NCI-H345 treated with DMSO at 0.1 percent for 48 hours (cell line): ENCODE data around the gene PHLDA1.
"Not testable (repeated sequence)": the region's sequence is repeated elsewhere in the genome, so short reads cannot be mapped to it uniquely, and the experiment has no call there.

Source experiments
- DNase-seq: peaks from one replicate; lab custom pipeline; 2025; ENCODE audit not compliant: unreplicated experiment; lab: John Stamatoyannopoulos, UW

Gene PHLDA1

DNA sequence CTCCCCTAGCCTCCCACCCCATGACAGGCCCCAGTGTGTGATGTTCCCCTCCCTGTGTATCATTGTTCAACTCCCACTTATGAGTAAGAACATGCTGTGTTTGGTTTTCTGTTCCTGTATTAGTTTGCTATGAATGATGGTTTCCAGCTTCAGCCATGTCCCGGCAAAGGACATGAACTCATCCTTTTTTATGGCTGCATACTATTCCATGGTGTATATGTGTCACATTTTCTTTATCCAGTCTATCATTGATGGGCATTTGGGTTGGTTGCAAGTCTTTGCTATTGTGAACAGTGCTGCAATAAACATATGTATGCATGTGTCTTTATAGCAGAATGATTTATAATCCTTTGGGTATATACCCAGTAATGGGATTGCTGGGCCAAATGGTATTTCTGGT is 43.9 kb downstream of the PHLDA1 start:
- not testable (repeated sequence) for DNase-seq

DNA sequence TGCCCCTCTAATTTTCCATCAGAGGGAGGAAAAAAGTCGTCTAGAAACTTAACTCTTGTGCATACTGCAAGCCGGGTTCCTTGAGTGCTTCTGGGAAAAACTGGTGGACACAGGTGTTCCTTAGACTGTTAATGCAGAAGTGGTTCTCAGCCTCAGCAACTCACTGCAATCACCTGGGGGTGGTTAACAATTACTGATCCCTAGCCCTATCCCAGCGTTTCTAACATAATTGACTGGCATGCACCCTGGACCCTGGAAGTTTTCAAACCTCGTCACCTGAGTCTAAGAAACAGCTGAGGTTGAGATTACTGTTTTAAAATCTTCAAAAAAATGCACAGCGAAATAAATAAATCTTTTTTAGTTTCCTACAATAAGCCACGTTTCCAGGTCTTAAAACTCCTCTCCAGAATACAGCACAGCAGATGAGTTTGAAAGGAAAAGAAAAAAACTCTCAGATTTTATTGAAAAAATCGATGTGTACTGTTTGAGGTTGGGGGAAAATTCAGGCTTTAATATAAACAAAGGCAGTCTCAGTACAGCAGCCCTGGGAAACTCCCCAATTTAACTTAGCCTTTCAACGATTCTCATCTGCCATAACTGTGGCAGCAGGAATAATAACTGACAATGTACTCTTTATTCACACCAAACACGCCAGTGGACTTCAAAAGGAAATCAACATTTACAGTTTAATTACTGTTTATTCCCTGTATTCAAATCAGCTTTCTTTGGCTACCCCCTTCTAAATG is 45.4 kb downstream of the PHLDA1 start:
- DNase-seq: no peak

DNA sequence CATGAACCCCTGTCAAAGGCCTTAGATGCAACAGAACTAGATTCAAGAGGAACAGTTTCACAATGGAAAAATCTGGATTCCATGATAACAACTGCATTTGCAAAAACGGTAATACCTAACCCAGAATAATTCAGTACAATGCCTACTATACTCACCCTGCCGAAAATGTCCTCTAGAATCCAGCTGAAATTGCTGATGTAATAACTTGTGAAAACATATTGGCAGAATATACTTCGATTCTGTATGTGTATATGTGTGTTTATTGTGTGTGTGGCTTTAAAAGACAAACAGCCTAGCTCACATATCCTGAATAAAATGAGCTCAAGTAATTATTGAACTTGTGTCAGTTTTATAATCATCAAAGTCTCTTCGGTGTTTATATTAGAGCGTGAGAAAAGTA is 46.0 kb downstream of the PHLDA1 start:
- DNase-seq: no peak

DNA sequence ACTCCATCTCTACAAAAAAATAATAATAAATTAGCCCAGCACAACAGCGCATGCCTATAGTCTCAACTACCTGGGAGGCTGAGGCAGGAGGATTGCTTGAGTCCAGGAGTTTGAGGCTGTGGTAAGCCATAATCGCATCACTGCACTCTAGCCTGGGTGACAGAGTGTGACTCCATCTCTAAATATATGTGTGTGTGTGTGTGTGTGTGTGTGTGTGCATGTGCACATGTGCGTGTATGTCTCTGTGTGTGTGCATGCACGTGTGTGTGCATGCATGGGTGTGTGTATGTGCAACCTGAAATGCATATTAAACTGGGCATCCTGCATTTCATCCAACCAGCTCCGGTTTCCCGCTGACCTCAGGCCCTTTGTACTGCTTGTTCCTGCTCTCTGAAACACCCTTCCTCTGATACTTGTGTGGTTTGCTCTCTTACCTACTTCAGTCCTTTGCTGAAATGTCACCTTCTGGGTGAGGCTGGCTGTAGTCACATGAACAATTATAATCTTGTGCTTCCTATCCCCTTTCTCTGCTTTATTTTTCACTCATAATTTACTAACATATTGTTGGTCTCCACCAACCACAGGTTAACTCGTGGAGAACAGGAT is 46.9 kb downstream of the PHLDA1 start:
- DNase-seq: no peak

DNA sequence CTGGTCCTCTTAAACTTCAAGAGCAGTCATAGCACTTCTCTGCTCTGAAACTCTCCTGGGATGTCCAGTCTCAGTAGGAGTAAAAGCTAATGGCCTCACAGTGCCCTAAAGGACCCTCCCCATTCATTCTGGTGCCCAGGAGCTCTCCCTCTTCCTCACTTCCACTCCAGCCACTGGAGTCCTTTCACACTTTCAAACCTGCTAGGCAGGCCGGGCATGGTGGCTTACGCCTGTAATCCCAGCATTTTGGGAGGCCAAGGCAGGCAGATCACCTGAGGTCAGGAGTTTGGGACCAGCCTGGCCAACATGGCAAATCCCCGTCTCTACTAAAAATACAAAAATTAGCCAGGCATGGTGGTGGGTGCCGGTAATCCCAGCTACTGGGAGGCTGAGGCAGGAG is 47.7 kb downstream of the PHLDA1 start:
- not testable (repeated sequence) for DNase-seq

DNA sequence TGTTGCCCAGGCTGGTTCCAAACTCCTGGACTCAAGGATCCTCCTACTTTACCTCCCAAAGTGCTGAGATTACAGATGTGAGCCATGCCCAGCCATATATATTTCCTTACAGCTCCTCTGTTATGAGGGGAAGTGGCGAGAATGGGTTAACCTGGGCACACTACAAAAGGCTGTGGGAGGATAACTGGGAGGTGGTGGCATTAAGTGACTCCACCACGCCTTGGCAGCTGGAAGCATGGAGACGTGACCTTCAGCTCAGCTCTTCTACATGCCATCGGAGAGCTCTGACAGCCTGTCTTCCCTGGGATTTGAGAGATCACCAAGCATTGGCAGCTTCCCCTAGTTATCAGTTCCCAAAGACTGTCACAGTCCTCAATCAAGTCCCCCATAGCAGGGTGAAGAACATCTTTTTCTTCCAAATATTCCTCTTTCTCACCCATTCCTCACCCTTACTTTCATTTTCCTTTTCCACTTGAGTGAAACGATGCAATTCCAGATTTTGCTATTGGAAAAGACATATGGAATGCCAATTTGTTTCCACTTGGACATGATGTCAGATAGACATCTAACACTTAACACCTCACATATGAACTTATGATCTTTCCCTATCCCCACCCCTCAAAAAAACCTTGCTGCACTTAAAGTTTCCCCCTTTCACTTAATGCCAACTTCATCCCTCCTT is 48.5 kb downstream of the PHLDA1 start:
- no peak for DNase-seq

DNA sequence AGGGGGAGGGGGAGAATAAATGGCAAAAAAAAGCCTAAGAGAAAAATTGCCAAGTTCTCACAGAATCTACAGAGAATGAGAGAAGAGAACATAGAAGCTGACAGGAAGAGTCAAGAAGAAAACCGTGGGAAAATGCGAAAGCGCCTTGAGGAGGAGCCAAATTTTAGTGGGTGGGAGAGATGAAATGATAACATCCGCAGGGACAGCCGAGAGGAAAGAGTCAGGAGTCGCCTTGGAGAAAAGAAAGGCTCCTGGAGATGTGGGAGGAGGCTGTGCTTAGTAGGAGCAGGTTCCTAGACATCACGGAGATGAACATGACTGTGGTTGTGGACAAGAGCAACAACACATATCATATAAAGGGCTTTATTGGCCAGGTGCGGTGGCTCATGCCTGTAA is 49.4 kb downstream of the PHLDA1 start:
- no peak for DNase-seq

DNA sequence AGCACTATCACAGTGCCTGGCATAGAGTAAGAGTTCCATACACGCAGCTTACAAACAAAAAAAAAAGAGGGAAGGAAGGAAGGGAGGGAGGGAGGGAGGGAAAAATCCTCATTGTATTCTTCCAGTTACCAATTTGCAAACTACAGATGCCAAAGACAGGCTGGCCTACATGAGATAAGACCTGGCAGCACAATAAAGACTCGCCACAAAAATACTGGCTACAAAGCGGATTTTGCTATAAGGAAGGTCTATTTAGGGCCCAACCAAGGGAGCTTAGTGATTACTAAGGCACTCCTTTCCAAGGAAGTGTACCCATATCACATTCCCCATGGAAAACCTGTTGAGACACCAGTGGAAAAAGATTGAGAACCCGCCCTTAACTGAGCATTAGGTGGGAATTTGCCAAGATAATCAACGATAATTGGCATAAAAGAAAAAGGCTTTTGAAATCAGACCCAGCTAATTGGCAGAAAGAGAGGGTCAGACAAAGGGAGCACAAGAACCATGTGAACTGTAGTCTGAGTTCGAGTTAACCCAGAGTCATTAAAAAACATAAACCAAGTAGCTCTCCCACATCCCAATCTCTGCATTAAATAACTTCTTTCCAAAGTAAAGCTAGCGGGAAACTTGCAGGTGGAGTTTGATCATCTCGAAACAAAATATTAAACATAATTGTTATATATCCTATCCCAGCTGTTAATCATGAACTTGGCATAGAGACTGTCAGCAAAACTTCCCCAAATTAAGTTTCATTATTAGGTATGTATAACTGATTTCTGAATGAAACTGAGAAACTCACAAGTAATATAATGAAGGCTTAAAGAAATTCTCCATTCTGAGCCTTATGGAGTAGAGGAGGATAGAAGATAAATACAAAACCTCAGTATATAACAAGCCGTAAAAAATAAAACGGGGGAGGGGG is 50.1 kb downstream of the PHLDA1 start:
- no peak for DNase-seq

DNA sequence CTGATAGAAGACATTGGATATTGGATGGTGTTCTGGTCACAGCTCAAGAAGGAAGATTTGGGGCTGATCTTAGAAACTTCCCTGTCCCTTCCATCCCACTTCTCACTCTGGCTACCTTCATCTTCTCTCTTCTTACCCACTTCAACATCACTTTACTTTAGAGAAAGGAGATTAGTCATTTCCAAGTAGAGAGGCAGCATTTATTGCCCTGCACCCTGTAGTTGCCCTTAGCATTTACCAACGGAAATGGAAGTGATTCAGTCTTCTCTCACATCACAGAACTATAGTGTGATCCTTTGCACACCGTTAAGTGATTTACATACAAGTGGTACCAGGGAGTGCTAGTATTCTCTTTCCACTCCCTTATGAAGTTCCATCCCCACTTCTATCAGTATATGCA is 52.4 kb downstream of the PHLDA1 start:
- DNase-seq: no peak

DNA sequence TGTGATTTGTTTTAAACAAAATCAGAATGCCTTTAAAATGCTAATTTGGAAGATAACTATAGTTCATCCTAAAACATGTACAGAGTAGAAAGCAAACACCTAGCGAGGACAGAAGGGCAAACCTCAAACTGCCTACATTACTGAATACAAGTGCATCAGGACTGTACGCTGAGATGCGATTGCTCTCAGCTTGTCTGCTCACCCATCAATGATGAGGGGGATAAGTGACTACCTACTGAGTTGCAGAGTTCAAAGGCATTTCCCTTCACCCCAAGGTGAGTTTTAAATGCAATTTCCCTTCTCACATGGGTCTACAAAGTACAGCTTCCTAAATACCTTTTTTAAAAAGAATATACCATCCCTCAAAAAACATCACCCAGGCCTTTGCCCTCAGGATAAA is 52.9 kb downstream of the PHLDA1 start:
- DNase-seq: no peak

DNA sequence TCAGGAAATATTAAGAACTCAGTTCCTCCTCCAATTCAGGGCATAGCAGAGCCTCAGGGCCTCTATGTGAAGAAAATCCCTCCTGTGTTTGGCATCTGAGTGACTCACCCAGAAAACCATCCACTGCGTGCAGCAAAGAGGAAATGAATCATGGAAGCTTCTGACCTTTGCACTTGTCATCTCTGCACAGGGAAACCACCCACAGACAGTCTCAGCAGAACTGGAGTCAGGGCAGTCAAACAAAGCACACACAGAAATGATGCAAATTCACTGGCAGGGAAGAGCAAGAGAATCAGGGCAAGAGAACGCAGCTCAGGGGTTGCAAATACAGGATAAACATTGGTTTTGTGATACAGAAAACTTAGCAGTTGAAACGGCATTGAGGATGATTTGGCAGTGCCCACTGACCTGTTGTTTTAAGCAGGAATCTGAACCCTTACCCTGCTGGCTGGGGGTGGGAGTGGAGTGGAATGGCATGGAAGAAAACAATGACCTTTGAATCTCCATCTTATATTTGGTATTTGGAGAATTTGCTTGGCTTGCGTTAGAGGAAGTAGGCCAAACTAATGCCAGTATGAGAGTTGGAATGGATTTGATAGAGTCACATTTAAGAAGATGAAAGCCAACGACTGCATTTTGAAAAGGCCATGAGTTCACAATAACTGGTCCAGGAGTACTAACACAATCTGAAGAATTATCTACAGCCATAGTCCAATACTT is 53.5 kb downstream of the PHLDA1 start:
- DNase-seq: no peak

DNA sequence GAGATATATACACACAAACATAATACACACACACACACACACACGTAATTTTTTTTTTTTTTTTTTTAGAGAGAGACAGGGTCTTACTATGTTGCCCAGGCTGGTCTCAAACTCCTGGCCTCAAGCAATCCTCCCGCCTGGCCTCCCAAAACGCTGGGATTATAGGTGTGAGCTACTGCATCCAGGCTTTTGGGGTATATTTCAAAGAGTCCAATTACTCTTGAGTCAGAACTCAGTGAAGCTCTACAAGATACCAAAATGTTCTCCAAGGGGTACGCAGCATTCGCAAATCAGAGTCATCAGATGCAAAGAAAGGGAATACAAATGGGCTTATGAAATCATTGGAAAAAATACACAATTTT is 54.0 kb downstream of the PHLDA1 start:
- no peak for DNase-seq

DNA sequence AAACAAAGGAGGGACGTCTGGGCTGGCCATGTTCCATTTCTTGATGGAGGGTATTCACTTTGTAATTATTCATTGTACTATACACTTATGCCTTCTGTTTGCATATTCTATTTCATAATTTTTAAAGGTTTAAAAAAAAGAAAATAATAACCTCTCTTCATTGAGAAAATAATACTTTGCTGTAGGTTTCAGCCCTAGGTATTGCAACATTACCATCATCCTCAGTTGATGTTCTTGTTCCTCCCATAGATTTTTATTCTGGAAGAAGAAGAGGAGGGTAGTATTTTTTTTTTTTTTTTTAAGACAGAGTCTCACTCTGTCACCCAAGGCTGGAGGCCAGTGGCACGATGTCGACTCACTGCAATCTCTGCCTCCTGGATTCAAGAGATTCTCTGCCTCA is 54.7 kb downstream of the PHLDA1 start:
- no peak for DNase-seq

DNA sequence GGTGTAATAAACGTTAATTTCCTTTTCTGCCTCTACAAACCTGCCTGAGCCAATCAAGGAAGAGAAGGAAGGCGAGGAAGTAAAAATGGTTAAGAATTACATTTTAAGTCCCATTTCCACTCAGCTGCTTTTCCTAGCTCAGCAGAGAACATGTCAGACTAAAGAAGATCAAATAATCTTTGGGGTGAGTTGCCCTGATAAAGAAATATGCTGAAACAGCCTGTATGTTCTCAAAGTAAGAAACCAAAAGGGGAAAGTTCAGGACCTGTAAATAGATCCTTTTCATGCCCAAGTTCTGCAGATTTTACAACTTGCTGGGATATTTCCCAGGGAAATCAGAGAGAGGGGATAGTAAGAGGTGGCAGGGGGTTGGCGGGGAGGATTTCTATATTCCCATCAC is 55.5 kb downstream of the PHLDA1 start:
- no peak for DNase-seq

DNA sequence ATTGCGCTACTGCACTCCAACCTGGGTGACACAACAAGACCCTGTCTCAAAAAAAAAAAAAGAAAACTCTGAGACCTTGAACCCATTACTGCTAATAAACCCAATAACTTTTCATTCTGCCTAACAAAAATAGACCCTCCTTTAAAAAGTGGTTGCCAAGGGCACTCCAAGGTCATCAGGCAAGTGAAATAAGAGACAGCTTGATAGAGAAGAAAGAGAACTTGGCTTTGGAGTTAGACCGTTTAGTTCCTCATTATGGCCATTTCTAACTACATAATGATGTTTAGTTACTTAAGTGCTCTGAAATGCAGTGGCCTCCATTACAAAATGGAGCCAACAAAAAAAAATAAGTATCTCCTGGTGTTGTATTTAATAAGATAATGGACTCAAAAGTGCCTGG is 55.9 kb downstream of the PHLDA1 start:
- DNase-seq: no peak
